Loucy (cell line): ENCODE measurements around the gene ECPAS.

ENCODE experiments used
- CTCF ChIP-seq: fragments of 200-600 bp; sonication (generic); conservative IDR thresholded peaks from 2 replicates; pipeline ENCODE4 v1.5.1; 2014; ENCODE audit warnings: mild to moderate bottlenecking, antibody characterized with exemption, low read length
- EZH2phosphoT487 ChIP-seq: fragments of 200-600 bp; IDR thresholded peaks from 2 replicates; pipeline ENCODE4 v1.6.1; 2018; ENCODE audit warnings: antibody characterized with exemption, mild to moderate bottlenecking, moderate library complexity, borderline replicate concordance

- TF ChIP-seq CTCF (no peak), EZH2phosphoT487 (no peak)
These were observed 9.0 kb downstream of the ECPAS start for GRCh38 chr9:111475195-111475594.
